ENCODE data around the gene THSD7B.

GRCh38 chr2:137379186-137379585, 613.8 kb downstream of the THSD7B start:
- TF ChIP-seq CTCF (IDR thresholded peaks at IDR 0.05; ENCODE audit: low read depth, low read length, poor library complexity, severe bottlenecking) (no peak), EZH2phosphoT487 (IDR thresholded peaks at IDR 0.05; ENCODE audit: borderline replicate concordance, low read length) (no peak)

Data from DOHH2 (cell line).